SK-N-SH treated with all-trans-retinoic acid at 6 μM for 48 hours (cell line): ENCODE results near the gene PINK1.

ENCODE experiments used
- ATAC-seq: fragments of 200-7000 bp; cut with Tn5 transposase; 3 replicates; pipeline ENCODE4 v1.9.1; 2020; ENCODE audit warnings: mild to moderate bottlenecking, moderate library complexity
- ARNTL ChIP-seq: fragments of 450-650 bp; formaldehyde crosslinking; IDR thresholded peaks from 2 replicates; pipeline ENCODE4 v1.5.0; 2020; ENCODE audit warnings: low read depth, mild to moderate bottlenecking, moderate library complexity, borderline replicate concordance
- BACH2 ChIP-seq: fragments of 250-450 bp; sonication (Bioruptor Pico); IDR thresholded peaks from 2 replicates; pipeline ENCODE4 v1.9.0; 2021; ENCODE audit warnings: mild to moderate bottlenecking, borderline replicate concordance
- CSDC2 ChIP-seq: fragments of 250-450 bp; sonication (Bioruptor Pico); IDR thresholded peaks from 2 replicates; pipeline ENCODE4 v1.5.0; 2020; ENCODE audit warnings: mild to moderate bottlenecking, moderate library complexity
- ESRRG ChIP-seq: fragments of 250-450 bp; sonication (Bioruptor Pico); IDR thresholded peaks from 2 replicates; pipeline ENCODE4 v1.6.1; 2021; ENCODE audit warnings: mild to moderate bottlenecking
- GLIS3 ChIP-seq: fragments of 250-450 bp; sonication (Bioruptor Pico); IDR thresholded peaks from 2 replicates; pipeline ENCODE4 v1.5.0; 2020; ENCODE audit warnings: mild to moderate bottlenecking, moderate library complexity
- OSR1 ChIP-seq: fragments of 250-450 bp; sonication (Bioruptor Pico); IDR thresholded peaks from 2 replicates; pipeline ENCODE4 v1.8.0; 2022; ENCODE audit warnings: moderate library complexity, mild to moderate bottlenecking, inconsistent platforms
- POU6F1 ChIP-seq: fragments of 250-450 bp; sonication (Bioruptor Pico); IDR thresholded peaks from 2 replicates; pipeline ENCODE4 v1.8.0; 2021; ENCODE audit warnings: low read depth, mild to moderate bottlenecking, moderate library complexity, borderline replicate concordance
- PPARA ChIP-seq: fragments of 250-450 bp; sonication (Bioruptor Pico); IDR thresholded peaks from 2 replicates; pipeline ENCODE4 v1.5.0; 2020; ENCODE audit warnings: mild to moderate bottlenecking, borderline replicate concordance
- RARB ChIP-seq: fragments of 250-450 bp; sonication (Bioruptor Pico); IDR thresholded peaks from 2 replicates; pipeline ENCODE4 v1.8.0; 2021; ENCODE audit warnings: mild to moderate bottlenecking, moderate library complexity
- SNAI2 ChIP-seq: fragments of 250-450 bp; sonication (Bioruptor Pico); IDR thresholded peaks from 2 replicates; pipeline ENCODE4 v1.5.0; 2020; ENCODE audit warnings: mild to moderate bottlenecking, moderate library complexity
- TCF4 ChIP-seq: fragments of 250-450 bp; sonication (Bioruptor Pico); IDR thresholded peaks from 2 replicates; pipeline ENCODE4 v1.8.0; 2021; ENCODE audit warnings: mild to moderate bottlenecking, moderate library complexity, borderline replicate concordance
- TOX ChIP-seq: fragments of 250-450 bp; sonication (Bioruptor Pico); IDR thresholded peaks from 2 replicates; pipeline ENCODE4 v1.8.0; 2021; ENCODE audit warnings: mild to moderate bottlenecking, moderate library complexity, borderline replicate concordance
- ZC3H10 ChIP-seq: fragments of 250-450 bp; sonication (Bioruptor Pico); IDR thresholded peaks from 2 replicates; pipeline ENCODE4 v1.5.1; 2021; ENCODE audit warnings: mild to moderate bottlenecking, moderate library complexity
- ZFP3 ChIP-seq: fragments of 250-450 bp; sonication (Bioruptor Pico); IDR thresholded peaks from 2 replicates; pipeline ENCODE4 v1.5.0; 2020; ENCODE audit warnings: mild to moderate bottlenecking, moderate library complexity
- ZFP30 ChIP-seq: fragments of 450-650 bp; formaldehyde crosslinking; IDR thresholded peaks from 2 replicates; pipeline ENCODE4 v1.5.0; 2022; ENCODE audit warnings: mild to moderate bottlenecking, moderate library complexity
- ZNF565 ChIP-seq: fragments of 450-650 bp; formaldehyde crosslinking; conservative IDR thresholded peaks from 2 replicates; pipeline ENCODE4 v1.5.0; 2020; ENCODE audit warnings: low read depth, mild to moderate bottlenecking, moderate library complexity
- ZNF70 ChIP-seq: fragments of 450-650 bp; formaldehyde crosslinking; IDR thresholded peaks from 2 replicates; pipeline ENCODE4 v1.5.0; 2020; ENCODE audit warnings: mild to moderate bottlenecking, moderate library complexity
- TF ChIP-seq, protein P1 (sequence below): fragments of 250-450 bp; sonication (Bioruptor Pico); IDR thresholded peaks from 2 replicates; pipeline ENCODE4 v1.8.0; 2020; ENCODE audit warnings: mild to moderate bottlenecking, moderate library complexity, borderline replicate concordance
- TF ChIP-seq, protein P2 (sequence below): fragments of 250-450 bp; sonication (Bioruptor Pico); IDR thresholded peaks from 2 replicates; pipeline ENCODE4 v1.5.1; 2020; ENCODE audit warnings: low read depth, mild to moderate bottlenecking, moderate library complexity
- TF ChIP-seq, protein P3 (sequence below): fragments of 250-450 bp; sonication (Bioruptor Pico); IDR thresholded peaks from 2 replicates; pipeline ENCODE4 v1.5.0; 2020; ENCODE audit warnings: mild to moderate bottlenecking, moderate library complexity

PINK1 gene

GRCh38 chr1:20691872-20692271 is 58.6 kb downstream of the PINK1 start:
- TF ChIP-seq, protein P1, sequence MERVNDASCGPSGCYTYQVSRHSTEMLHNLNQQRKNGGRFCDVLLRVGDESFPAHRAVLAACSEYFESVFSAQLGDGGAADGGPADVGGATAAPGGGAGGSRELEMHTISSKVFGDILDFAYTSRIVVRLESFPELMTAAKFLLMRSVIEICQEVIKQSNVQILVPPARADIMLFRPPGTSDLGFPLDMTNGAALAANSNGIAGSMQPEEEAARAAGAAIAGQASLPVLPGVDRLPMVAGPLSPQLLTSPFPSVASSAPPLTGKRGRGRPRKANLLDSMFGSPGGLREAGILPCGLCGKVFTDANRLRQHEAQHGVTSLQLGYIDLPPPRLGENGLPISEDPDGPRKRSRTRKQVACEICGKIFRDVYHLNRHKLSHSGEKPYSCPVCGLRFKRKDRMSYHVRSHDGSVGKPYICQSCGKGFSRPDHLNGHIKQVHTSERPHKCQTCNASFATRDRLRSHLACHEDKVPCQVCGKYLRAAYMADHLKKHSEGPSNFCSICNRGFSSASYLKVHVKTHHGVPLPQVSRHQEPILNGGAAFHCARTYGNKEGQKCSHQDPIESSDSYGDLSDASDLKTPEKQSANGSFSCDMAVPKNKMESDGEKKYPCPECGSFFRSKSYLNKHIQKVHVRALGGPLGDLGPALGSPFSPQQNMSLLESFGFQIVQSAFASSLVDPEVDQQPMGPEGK (CRISPR knock-in tag) = no peak
- TF ChIP-seq TCF4 = no peak
- no peak for TF ChIP-seq ZNF565
- TF ChIP-seq ZFP3 (CRISPR knock-in tag) = no peak
- no peak for TF ChIP-seq BACH2 (CRISPR knock-in tag)
- TF ChIP-seq ZNF70 (CRISPR knock-in tag) = no peak
- no peak for TF ChIP-seq OSR1 (CRISPR knock-in tag)
- no peak for TF ChIP-seq ZC3H10 (CRISPR knock-in tag)
- TF ChIP-seq ARNTL (CRISPR knock-in tag) = no peak
- no peak for ATAC-seq

DNA sequence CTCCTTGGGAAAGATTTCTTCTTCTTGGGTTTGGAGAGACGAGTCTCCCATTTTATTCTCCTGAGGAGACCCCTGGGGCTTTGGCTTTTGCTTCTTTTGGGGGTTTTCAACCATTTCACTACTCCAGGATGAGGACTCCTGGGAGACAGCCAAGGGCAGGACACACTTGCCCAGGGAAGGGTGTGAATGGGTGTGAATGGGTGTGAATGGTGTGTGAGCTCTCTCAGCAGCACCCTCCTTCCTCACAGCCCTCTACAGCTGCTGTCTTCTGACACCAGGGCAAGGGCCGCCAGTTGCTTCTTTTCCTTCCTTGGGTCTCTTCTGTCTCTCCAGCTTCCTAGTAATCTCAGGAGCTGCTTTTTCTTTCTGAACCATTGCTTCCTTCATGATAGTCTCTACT is 60.4 kb downstream of the PINK1 start:
- TF ChIP-seq TCF4 (no peak), ESRRG (no peak), BACH2 (CRISPR knock-in tag) (no peak), CSDC2 (no peak), RARB (CRISPR knock-in tag) (no peak), ZFP3 (CRISPR knock-in tag) (no peak), ARNTL (CRISPR knock-in tag) (no peak), ZC3H10 (CRISPR knock-in tag) (no peak), ZNF70 (CRISPR knock-in tag) (no peak), POU6F1 (CRISPR knock-in tag) (no peak), ZNF565 (no peak), PPARA (CRISPR knock-in tag) (no peak), GLIS3 (CRISPR knock-in tag) (no peak), OSR1 (CRISPR knock-in tag) (no peak), TOX (CRISPR knock-in tag) (no peak), SNAI2 (CRISPR knock-in tag) (no peak)
- TF ChIP-seq, protein P1 (CRISPR knock-in tag) = no peak
- TF ChIP-seq, protein P2, sequence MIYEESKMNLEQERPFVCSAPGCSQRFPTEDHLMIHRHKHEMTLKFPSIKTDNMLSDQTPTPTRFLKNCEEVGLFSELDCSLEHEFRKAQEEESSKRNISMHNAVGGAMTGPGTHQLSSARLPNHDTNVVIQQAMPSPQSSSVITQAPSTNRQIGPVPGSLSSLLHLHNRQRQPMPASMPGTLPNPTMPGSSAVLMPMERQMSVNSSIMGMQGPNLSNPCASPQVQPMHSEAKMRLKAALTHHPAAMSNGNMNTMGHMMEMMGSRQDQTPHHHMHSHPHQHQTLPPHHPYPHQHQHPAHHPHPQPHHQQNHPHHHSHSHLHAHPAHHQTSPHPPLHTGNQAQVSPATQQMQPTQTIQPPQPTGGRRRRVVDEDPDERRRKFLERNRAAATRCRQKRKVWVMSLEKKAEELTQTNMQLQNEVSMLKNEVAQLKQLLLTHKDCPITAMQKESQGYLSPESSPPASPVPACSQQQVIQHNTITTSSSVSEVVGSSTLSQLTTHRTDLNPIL (CRISPR knock-in tag) = no peak
- TF ChIP-seq, protein P3, sequence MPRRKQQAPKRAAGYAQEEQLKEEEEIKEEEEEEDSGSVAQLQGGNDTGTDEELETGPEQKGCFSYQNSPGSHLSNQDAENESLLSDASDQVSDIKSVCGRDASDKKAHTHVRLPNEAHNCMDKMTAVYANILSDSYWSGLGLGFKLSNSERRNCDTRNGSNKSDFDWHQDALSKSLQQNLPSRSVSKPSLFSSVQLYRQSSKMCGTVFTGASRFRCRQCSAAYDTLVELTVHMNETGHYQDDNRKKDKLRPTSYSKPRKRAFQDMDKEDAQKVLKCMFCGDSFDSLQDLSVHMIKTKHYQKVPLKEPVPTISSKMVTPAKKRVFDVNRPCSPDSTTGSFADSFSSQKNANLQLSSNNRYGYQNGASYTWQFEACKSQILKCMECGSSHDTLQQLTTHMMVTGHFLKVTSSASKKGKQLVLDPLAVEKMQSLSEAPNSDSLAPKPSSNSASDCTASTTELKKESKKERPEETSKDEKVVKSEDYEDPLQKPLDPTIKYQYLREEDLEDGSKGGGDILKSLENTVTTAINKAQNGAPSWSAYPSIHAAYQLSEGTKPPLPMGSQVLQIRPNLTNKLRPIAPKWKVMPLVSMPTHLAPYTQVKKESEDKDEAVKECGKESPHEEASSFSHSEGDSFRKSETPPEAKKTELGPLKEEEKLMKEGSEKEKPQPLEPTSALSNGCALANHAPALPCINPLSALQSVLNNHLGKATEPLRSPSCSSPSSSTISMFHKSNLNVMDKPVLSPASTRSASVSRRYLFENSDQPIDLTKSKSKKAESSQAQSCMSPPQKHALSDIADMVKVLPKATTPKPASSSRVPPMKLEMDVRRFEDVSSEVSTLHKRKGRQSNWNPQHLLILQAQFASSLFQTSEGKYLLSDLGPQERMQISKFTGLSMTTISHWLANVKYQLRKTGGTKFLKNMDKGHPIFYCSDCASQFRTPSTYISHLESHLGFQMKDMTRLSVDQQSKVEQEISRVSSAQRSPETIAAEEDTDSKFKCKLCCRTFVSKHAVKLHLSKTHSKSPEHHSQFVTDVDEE (CRISPR knock-in tag) = no peak
- ATAC-seq = no peak

DNA sequence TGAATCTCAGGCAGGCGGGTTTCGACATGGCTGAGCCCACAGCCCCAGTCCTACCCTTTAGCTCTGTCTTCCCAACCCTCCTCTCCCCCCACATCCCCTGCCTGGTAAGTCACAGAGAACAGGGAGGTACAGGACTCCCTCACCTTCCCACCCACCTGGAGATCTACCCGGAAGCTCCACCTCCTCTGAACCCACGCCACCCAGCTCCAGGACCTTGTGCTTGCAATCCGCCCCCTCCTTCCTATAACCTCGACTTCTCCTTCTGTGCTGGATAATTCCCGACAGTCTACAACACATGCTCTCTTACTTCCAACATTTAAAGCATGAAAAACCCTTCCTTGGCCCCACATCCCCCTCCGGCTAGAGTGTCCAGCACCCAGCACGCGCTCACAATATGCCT is 62.3 kb downstream of the PINK1 start:
- TF ChIP-seq ZFP30 (CRISPR knock-in tag) = no peak
- no peak for TF ChIP-seq ZFP3 (CRISPR knock-in tag)
- TF ChIP-seq, protein P1 (CRISPR knock-in tag) = no peak
- no peak for TF ChIP-seq OSR1 (CRISPR knock-in tag)
- TF ChIP-seq SNAI2 (CRISPR knock-in tag) = no peak
- ATAC-seq = no peak
